ENCODE measurements around the gene HGS. TPM values are rescaled to one million over a fixed set of nuclear protein-coding genes. Genes with fewer than 3 reads are reported as not detected.
A peak's percentile ranks its signal among the peaks of the same experiment; 100 is the strongest.

The HGS gene
- total and polyA plus RNA-seq, 2 of the 13 experiments (the other 11 are each of a cell fraction or from before 2014, with no cell fraction given) = 73.3 to 78.1 TPM

DNA sequence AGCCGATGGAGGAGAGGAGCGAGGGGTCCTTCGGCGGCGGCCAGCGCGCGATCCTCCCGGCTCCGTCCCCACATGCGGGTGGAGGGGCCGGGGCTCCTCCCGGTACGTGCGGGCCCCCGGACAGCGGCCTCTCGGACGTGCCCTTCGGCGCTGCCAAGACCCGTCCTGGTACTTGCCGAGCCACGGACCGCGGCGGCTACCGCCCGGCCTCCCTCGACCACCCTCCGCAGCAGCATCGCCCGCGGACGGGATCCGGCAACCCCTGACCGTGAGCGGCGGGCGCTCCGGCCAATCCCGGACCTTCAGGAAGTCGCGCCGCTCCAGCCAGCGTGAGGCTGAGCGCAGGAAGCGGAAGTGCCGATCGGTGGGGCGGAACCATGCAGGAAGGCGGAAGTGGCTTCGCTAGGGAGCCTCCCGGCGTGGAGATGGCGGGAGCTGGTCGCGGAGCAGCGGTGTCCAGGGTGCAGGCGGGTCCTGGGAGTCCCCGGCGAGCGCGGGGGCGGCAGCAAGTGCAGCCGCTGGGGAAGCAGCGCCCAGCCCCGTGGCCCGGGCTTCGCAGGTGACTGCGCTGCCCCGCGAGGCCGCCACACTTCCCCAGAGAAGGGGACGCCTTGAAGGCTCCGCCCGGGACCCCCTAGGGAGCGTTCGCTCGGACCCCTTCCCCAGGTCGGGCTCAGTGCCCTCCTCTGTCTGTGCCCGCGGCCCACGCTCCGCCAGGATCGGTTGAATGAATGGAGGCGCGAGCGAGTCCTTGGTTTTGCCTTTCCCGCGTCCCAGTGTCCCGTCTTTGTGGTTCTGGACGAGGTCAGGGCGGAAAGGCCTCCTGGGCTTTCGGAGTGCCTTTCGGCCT is 17.2 kb upstream of the HGS start, which contains the start of the genes CCDC137 and OXLD1 (continued):
- peak; percentile 57; the same call in 1 of the 2 replicates for TF ChIP-seq ZBTB33 (CRISPR knock-in tag; IDR thresholded peaks at IDR 0.05)
- TF ChIP-seq KAT7 (CRISPR knock-in tag; IDR thresholded peaks at IDR 0.05; ENCODE audit: borderline replicate concordance) = peak; percentile 43; the same call in 1 of the 2 replicates
- TF ChIP-seq BCLAF1 (IDR thresholded peaks at IDR 0.05) = no peak
- TF ChIP-seq FOXP4 (CRISPR knock-in tag; IDR thresholded peaks at IDR 0.05) = peak; percentile 36; the same call in 1 of the 2 replicates
- no peak for TF ChIP-seq SAFB2 (CRISPR knock-in tag; IDR thresholded peaks at IDR 0.05; ENCODE audit: borderline replicate concordance, low read depth)
- TF ChIP-seq TRIM24 (CRISPR knock-in tag; IDR thresholded peaks at IDR 0.05) = no peak
- no peak for TF ChIP-seq FOXJ3 (CRISPR knock-in tag; IDR thresholded peaks at IDR 0.05; ENCODE audit: borderline replicate concordance)
- no peak for TF ChIP-seq STAG1 (CRISPR knock-in tag; IDR thresholded peaks at IDR 0.05)
- TF ChIP-seq, protein P1, sequence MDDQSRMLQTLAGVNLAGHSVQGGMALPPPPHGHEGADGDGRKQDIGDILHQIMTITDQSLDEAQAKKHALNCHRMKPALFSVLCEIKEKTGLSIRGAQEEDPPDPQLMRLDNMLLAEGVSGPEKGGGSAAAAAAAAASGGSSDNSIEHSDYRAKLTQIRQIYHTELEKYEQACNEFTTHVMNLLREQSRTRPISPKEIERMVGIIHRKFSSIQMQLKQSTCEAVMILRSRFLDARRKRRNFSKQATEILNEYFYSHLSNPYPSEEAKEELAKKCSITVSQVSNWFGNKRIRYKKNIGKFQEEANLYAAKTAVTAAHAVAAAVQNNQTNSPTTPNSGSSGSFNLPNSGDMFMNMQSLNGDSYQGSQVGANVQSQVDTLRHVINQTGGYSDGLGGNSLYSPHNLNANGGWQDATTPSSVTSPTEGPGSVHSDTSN (CRISPR knock-in tag; IDR thresholded peaks at IDR 0.05; ENCODE audit: borderline replicate concordance) = peak; percentile 98
- peak; percentile 39; the same call in 1 of the 2 replicates for TF ChIP-seq ZNF710 (CRISPR knock-in tag; IDR thresholded peaks at IDR 0.05; ENCODE audit: borderline replicate concordance)
- peak; percentile 83 for TF ChIP-seq SNAPC2 (CRISPR knock-in tag; IDR thresholded peaks at IDR 0.05)
- TF ChIP-seq, protein P2, sequence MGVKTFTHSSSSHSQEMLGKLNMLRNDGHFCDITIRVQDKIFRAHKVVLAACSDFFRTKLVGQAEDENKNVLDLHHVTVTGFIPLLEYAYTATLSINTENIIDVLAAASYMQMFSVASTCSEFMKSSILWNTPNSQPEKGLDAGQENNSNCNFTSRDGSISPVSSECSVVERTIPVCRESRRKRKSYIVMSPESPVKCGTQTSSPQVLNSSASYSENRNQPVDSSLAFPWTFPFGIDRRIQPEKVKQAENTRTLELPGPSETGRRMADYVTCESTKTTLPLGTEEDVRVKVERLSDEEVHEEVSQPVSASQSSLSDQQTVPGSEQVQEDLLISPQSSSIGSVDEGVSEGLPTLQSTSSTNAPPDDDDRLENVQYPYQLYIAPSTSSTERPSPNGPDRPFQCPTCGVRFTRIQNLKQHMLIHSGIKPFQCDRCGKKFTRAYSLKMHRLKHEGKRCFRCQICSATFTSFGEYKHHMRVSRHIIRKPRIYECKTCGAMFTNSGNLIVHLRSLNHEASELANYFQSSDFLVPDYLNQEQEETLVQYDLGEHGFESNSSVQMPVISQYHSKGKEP (CRISPR knock-in tag; IDR thresholded peaks at IDR 0.05) = no peak; the same call in 1 of the 2 replicates
- peak; percentile 95; the same call in 1 of the 2 replicates for TF ChIP-seq ZNF451 (CRISPR knock-in tag; IDR thresholded peaks at IDR 0.05)
